H1 (cell line): ENCODE results near the gene LHFPL3. TPM values are rescaled to one million over a fixed set of nuclear protein-coding genes. Genes with fewer than 3 reads are reported as not detected.

Experiments
- CTCF ChIA-PET: fragments of 300-600 bp; sonication (Branson Sonifier 250); formaldehyde crosslinking; loops from one replicate; lab custom pipeline; 2021; ENCODE audit not compliant: partially characterized antibody; lab: Charles Lee
- POLR2A ChIA-PET: fragments of 300-600 bp; sonication (Branson Sonifier 250); formaldehyde crosslinking; loops from one replicate; lab custom pipeline; 2021; ENCODE audit warnings: inconsistent platforms; ENCODE audit not compliant: partially characterized antibody; lab: Charles Lee
- DNase-seq, 2 experiments: peaks; one replicate each; pipeline versions ENCODE4 v3.0.0 to v3.0.0-alpha.2; 2010 to 2022; ENCODE audit warnings: low spot score in 2 of 2, low read depth in 1 of 2, mixed read lengths in 1 of 2
- FAIRE-seq: peaks from 2 replicates; lab custom pipeline; 2011; peaks lifted over from hg19 to GRCh38; lab: Jason Lieb, UNC
- H2AFZ ChIP-seq: 2 replicates; pipeline ENCODE4 v1.8.1; 2012; ENCODE audit warnings: low read length, inconsistent platforms
- H2AK5ac ChIP-seq: 2 replicates; pipeline ENCODE4 v1.6.1; 2013; ENCODE audit warnings: low read depth, low read length
- H2BK120ac ChIP-seq: replicated peaks from 2 replicates; pipeline ENCODE3; 2013; ENCODE audit warnings: low read depth, low read length, inconsistent platforms
- H2BK12ac ChIP-seq: 2 replicates; pipeline ENCODE4 v1.6.1; 2013; ENCODE audit warnings: low read depth, low read length
- H2BK15ac ChIP-seq: 2 replicates; pipeline ENCODE4 v1.6.1; 2013; ENCODE audit warnings: low read length
- H2BK20ac ChIP-seq: 2 replicates; pipeline ENCODE4 v1.6.1; 2013; ENCODE audit warnings: low read length
- H2BK5ac ChIP-seq: 2 replicates; pipeline ENCODE4 v1.6.1; 2013; ENCODE audit warnings: low read depth, low read length
- H3K14ac ChIP-seq: 2 replicates; pipeline ENCODE4 v1.6.1; 2013; ENCODE audit warnings: inconsistent platforms; ENCODE audit not compliant: insufficient read length
- H3K18ac ChIP-seq: 2 replicates; pipeline ENCODE4 v1.6.1; 2013; ENCODE audit warnings: low read length; ENCODE audit errors: extremely low read depth
- H3K23ac ChIP-seq: 2 replicates; pipeline ENCODE4 v1.6.1; 2013; ENCODE audit warnings: inconsistent platforms; ENCODE audit not compliant: insufficient read length
- H3K23me2 ChIP-seq: 2 replicates; pipeline ENCODE4 v1.6.1; 2013; ENCODE audit warnings: low read depth, low read length
- H3K27ac ChIP-seq: 2 replicates; pipeline ENCODE4 v1.6.1; 2011; ENCODE audit warnings: low read depth, low read length, inconsistent platforms
- H3K27me3 ChIP-seq, 4 experiments: replicated peaks in 1 of 4; 1 replicate in 1 of 4; 2 replicates in 3 of 4; pipeline versions ENCODE4 v1.6.1 to v1.8.1; 2011 to 2013; ENCODE audit warnings: low read length in 3 of 4, mild to moderate bottlenecking in 3 of 4, inconsistent platforms in 2 of 4, mixed read lengths in 2 of 4, moderate library complexity in 1 of 4; ENCODE audit not compliant: control insufficient read depth in 3 of 4, insufficient read depth in 3 of 4; ENCODE audit errors: extremely low read depth in 1 of 4
- H3K36me3 ChIP-seq, 4 experiments: 2 replicates each; pipeline versions ENCODE4 v1.6.1 to v1.8.1; 2011 to 2013; ENCODE audit warnings: mild to moderate bottlenecking in 4 of 4, low read length in 3 of 4, moderate library complexity in 2 of 4, control low read depth in 1 of 4, inconsistent platforms in 1 of 4; ENCODE audit not compliant: insufficient read depth in 4 of 4, control insufficient read depth in 2 of 4
- H3K4ac ChIP-seq: replicated peaks from 2 replicates; pipeline ENCODE3; 2013; ENCODE audit warnings: low read length, low read depth, mixed read lengths, inconsistent platforms; ENCODE audit not compliant: insufficient read length
- H3K4me1 ChIP-seq, 4 experiments: replicated peaks in 1 of 4; 1 replicate in 1 of 4; 2 replicates in 3 of 4; pipeline versions ENCODE4 v1.6.1 to v1.8.1; 2011 to 2013; ENCODE audit warnings: low read length in 3 of 4, inconsistent platforms in 2 of 4, mixed read lengths in 1 of 4; ENCODE audit not compliant: insufficient read depth in 4 of 4, control insufficient read depth in 3 of 4
- H3K4me2 ChIP-seq, 2 experiments: 2 replicates each; pipeline versions ENCODE4 v1.6.1 to v1.8.1; 2011 to 2013; ENCODE audit warnings: low read depth in 2 of 2, low read length in 2 of 2, control low read depth in 1 of 2, inconsistent platforms in 1 of 2, mild to moderate bottlenecking in 1 of 2; ENCODE audit not compliant: insufficient read depth in 1 of 2
- H3K4me3 ChIP-seq, 4 experiments: fragments of 200-600, 300-600 bp in 1 of 4; sonication (generic), shearing (Covaris generic), sonication (Bioruptor Twin) in 1 of 4; 2 replicates each; pipeline versions ENCODE4 v1.5.1 to v1.8.1; 2011 to 2016; ENCODE audit warnings: low read length in 4 of 4, low read depth in 3 of 4, control low read depth in 2 of 4, inconsistent platforms in 2 of 4, mild to moderate bottlenecking in 2 of 4, mixed read lengths in 1 of 4, moderate library complexity in 1 of 4; ENCODE audit not compliant: insufficient read depth in 2 of 4; ENCODE audit errors: extremely low read depth in 1 of 4
- H3K56ac ChIP-seq: replicated peaks from 2 replicates; pipeline ENCODE3; 2013; ENCODE audit warnings: low read depth, mild to moderate bottlenecking, mixed read lengths, low read length, inconsistent platforms; ENCODE audit not compliant: insufficient read length
- H3K79me1 ChIP-seq: 2 replicates; pipeline ENCODE4 v1.6.1; 2013; ENCODE audit warnings: low read depth, low read length, control low read depth
- H3K79me2 ChIP-seq, 2 experiments: 2 replicates each; pipeline versions ENCODE4 v1.6.1 to v1.8.1; 2012 to 2013; ENCODE audit warnings: low read length in 2 of 2, mild to moderate bottlenecking in 2 of 2, inconsistent platforms in 1 of 2; ENCODE audit not compliant: insufficient read depth in 2 of 2, control insufficient read depth in 1 of 2
- H3K9ac ChIP-seq, 4 experiments: replicated peaks in 1 of 4; 1 replicate in 1 of 4; 2 replicates in 3 of 4; pipeline versions ENCODE4 v1.6.1 to v1.8.1; 2011 to 2013; ENCODE audit warnings: low read depth in 3 of 4, low read length in 3 of 4, control low read depth in 2 of 4, mild to moderate bottlenecking in 2 of 4, moderate library complexity in 2 of 4, inconsistent platforms in 1 of 4; ENCODE audit errors: extremely low read depth in 1 of 4
- H3K9me3 ChIP-seq, 2 experiments: 2 replicates each; pipeline versions ENCODE4 v1.6.1 to v1.8.1; 2012 to 2013; ENCODE audit warnings: mild to moderate bottlenecking in 2 of 2, moderate library complexity in 2 of 2, control low read depth in 1 of 2, inconsistent platforms in 1 of 2, low read depth in 1 of 2, low read length in 1 of 2, mixed read lengths in 1 of 2; ENCODE audit not compliant: insufficient read depth in 2 of 2
- H4K20me1 ChIP-seq, 2 experiments: replicated peaks in 1 of 2; 2 replicates each; pipeline versions ENCODE3 to v1.8.1; 2011 to 2013; ENCODE audit warnings: inconsistent platforms in 2 of 2, low read length in 2 of 2, mild to moderate bottlenecking in 1 of 2; ENCODE audit not compliant: insufficient read depth in 2 of 2, control insufficient read depth in 1 of 2
- H4K5ac ChIP-seq: 2 replicates; pipeline ENCODE4 v1.6.1; 2013; ENCODE audit warnings: low read length, low read depth, mixed read lengths, inconsistent platforms; ENCODE audit not compliant: insufficient read length
- H4K8ac ChIP-seq: 2 replicates; pipeline ENCODE4 v1.8.0; 2013; ENCODE audit warnings: mild to moderate bottlenecking, moderate library complexity, low read length, inconsistent platforms; ENCODE audit not compliant: insufficient read depth; ENCODE audit errors: extremely low read depth
- H4K91ac ChIP-seq: replicated peaks from 2 replicates; pipeline ENCODE3; 2013; ENCODE audit warnings: low read length, mixed read lengths, inconsistent platforms; ENCODE audit not compliant: insufficient read length
- EP300 ChIP-seq, 2 experiments: IDR thresholded peaks; 1 replicate in 1 of 2; 2 replicates in 1 of 2; pipeline ENCODE4 v1.6.1; 2011 to 2012; ENCODE audit warnings: low read depth in 2 of 2, low read length in 2 of 2, mild to moderate bottlenecking in 2 of 2, borderline replicate concordance in 1 of 2, inconsistent platforms in 1 of 2, moderate library complexity in 1 of 2
- GABPA ChIP-seq: IDR thresholded peaks from 2 replicates; pipeline ENCODE4 v1.6.1; 2011; ENCODE audit warnings: mild to moderate bottlenecking, low read length, moderate library complexity, borderline replicate concordance; ENCODE audit not compliant: insufficient read depth
- HDAC6 ChIP-seq: IDR thresholded peaks from one replicate; pipeline ENCODE4 v1.7.1; 2012; ENCODE audit warnings: low read depth, mild to moderate bottlenecking, inconsistent platforms, low read length, moderate library complexity
- JUND ChIP-seq: IDR thresholded peaks from 2 replicates; pipeline ENCODE4 v1.6.1; 2011; ENCODE audit warnings: mild to moderate bottlenecking, improper control_type of control experiment, low read length
- NRF1 ChIP-seq: IDR thresholded peaks from 2 replicates; pipeline ENCODE4 v1.6.1; 2011; ENCODE audit warnings: mild to moderate bottlenecking, low read depth, low read length, improper control_type of control experiment
- SAP30 ChIP-seq: fragments of 300-600 bp; sonication (generic); IDR thresholded peaks from 2 replicates; pipeline ENCODE4 v1.7.1; 2012; ENCODE audit warnings: low read length, moderate library complexity, mild to moderate bottlenecking, inconsistent platforms; ENCODE audit not compliant: insufficient read depth, insufficient replicate concordance
- SIN3A ChIP-seq, 2 experiments: IDR thresholded peaks in 1 of 2; conservative IDR thresholded peaks in 1 of 2; 2 replicates each; pipeline ENCODE4 v1.6.1; 2011 to 2012; ENCODE audit warnings: low read length in 2 of 2, improper control_type of control experiment in 1 of 2, low read depth in 1 of 2, mild to moderate bottlenecking in 1 of 2
- SIRT6 ChIP-seq: IDR thresholded peaks from one replicate; pipeline ENCODE4 v1.7.1; 2012; ENCODE audit warnings: low read length, inconsistent platforms
- SUZ12 ChIP-seq: fragments of 200-600 bp; sonication (generic); IDR thresholded peaks from 2 replicates; pipeline ENCODE4 v1.6.1; 2012; ENCODE audit warnings: mild to moderate bottlenecking, inconsistent platforms, low read length, moderate library complexity, mixed read lengths
- TAF1 ChIP-seq: IDR thresholded peaks from 2 replicates; pipeline ENCODE4 v1.6.1; 2011; ENCODE audit warnings: mild to moderate bottlenecking, low read depth, low read length
- TCF12 ChIP-seq: IDR thresholded peaks from 2 replicates; pipeline ENCODE4 v1.6.1; 2011; ENCODE audit warnings: low read depth, mild to moderate bottlenecking, low read length
- TEAD4 ChIP-seq: IDR thresholded peaks from 2 replicates; pipeline ENCODE4 v1.6.1; 2012; ENCODE audit warnings: low read depth, low read length, inconsistent platforms, mixed read lengths
- WGBS, 2 experiments: shearing (Covaris generic) in 1 of 2; methylation state at CpG; one replicate each; pipeline versions ENCODE4 v1.1.6 to v1.1.7; 2013 to 2015; ENCODE audit warnings: low lambda C conversion rate in 2 of 2, mixed read lengths in 2 of 2, inconsistent platforms in 1 of 2, low coverage in 1 of 2, missing lambda C conversion rate in 1 of 2; ENCODE audit not compliant: insufficient replicate concordance in 2 of 2, insufficient coverage in 1 of 2, insufficient read length in 1 of 2; ENCODE audit errors: extremely low coverage in 1 of 2, missing lambda C conversion rate in 1 of 2; 5-methylcytosine and 5-hydroxymethylcytosine counted together
- polyA plus RNA-seq, 7 experiments: library from polyadenylated mRNA; depleted of rRNA in 3 of 7; stranded (reverse) in 5 of 7; unstranded in 2 of 7; fragments of >200 nt in 5 of 7; fragments of 200-250 nt in 2 of 7; gene quantifications; 1 replicate in 5 of 7; 2 replicates in 1 of 7; 4 replicates in 1 of 7; pipeline versions ENCODE4 v1.2.1 to v1.2.3, GENCODE V29; 2011 to 2013; ENCODE audit warnings: missing spikeins in 2 of 7, mixed read lengths in 2 of 7
- total RNA-seq: library from RNA; stranded (reverse); fragmentation: NEBNext Ultra II Directional; extraction: Animal tissue kit (Norgen Biotek cat#: 25700); gene quantifications from 2 replicates; pipeline ENCODE4 v1.2.1, GENCODE V29; 2021
- TF ChIP-seq, protein P1 (sequence below): IDR thresholded peaks from 2 replicates; pipeline ENCODE4 v1.6.1; 2012; ENCODE audit warnings: low read length, inconsistent platforms

Gene LHFPL3
- total and polyA plus RNA-seq, 2 of the 8 experiments (the other 6 are each of a cell fraction or from before 2014, with no cell fraction given) = 0.24 to 0.50 TPM

DNA sequence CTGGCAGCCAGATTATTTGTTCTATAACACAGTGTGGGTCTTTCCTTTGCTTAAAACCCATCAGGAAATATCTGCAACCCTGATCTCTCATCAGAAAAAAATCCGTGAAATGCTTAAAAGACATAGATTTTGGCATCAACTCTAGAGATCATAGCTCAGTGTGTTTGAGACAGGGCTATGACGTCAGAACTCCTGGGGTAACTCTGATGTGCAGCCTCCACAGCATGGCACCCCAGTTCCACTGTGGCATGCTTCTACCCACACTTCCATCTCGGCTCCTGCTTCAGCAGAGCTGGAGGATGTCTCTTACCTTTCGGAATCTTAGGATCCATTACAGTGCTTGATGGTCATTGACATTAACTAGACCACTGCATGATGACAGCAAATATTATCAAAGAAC is 205.7 kb downstream of the LHFPL3 start:
- Histone ChIP-seq H4K20me1 (no peaks in the 10 kb centered on the region), H2AFZ (no peak overlapping the region), H4K91ac (no peak overlapping the region), H4K5ac (no peak overlapping the region), H2BK15ac (no peak overlapping the region), H2BK120ac (no peak overlapping the region), H3K9me3 (peaks cover 47 to 75% of the 10 kb centered on the region in 2 experiments; a peak in 2 of 4 replicates), H4K8ac (no peak overlapping the region), H3K4me1 (no peaks in the 10 kb centered on the region), H3K14ac (no peak overlapping the region), H3K4me3 (no peak overlapping the region), H3K4ac (no peak overlapping the region), H3K36me3 (no peaks in the 10 kb centered on the region), H3K27me3 (no peaks in the 10 kb centered on the region; a peak in 1 of 7 replicates), H3K18ac (no peak overlapping the region), H3K56ac (no peak overlapping the region), H3K79me1 (no peaks in the 10 kb centered on the region), H3K23me2 (no peaks in the 10 kb centered on the region), H2BK12ac (no peak overlapping the region), H3K27ac (no peak overlapping the region), H3K9ac (no peak overlapping the region), H2BK20ac (no peak overlapping the region), H3K79me2 (no peaks in the 10 kb centered on the region), H3K4me2 (no peak overlapping the region), H3K23ac (no peak overlapping the region), H2BK5ac (no peak overlapping the region), H2AK5ac (no peak overlapping the region)
- FAIRE-seq (no peak), DNase-seq (no peak)
- ChIA-PET POLR2A (no interaction called here), CTCF (interaction anchor here (1.9 kb wide), 1 partner anchor 193 kb away, joined by 4 read pairs; no protein-coding TSS in a partner anchor)
- WGBS, 2 experiments = 71% methylated on average over 4 of the region's 4 CpGs; no CpG with 5 or more reads in 1 of the 2 experiments
- TF ChIP-seq SUZ12 (no peak), TEAD4 (no peak), NRF1 (no peak), GABPA (no peak), HDAC6 (no peak), TCF12 (no peak), SIRT6 (no peak), TAF1 (no peak), JUND (no peak), SAP30 (no peak), EP300 (IDR thresholded peaks at IDR 0.05; ENCODE audit: borderline replicate concordance in 1 of 2, low read depth in 2 of 2, low read length in 2 of 2) (no peak), SIN3A (conservative IDR thresholded peaks at IDR 0.05 in 1 of 2, IDR thresholded peaks at IDR 0.05 in 1 of 2; ENCODE audit: low read depth in 1 of 2, low read length in 2 of 2) (no peak)
- TF ChIP-seq, protein P1, sequence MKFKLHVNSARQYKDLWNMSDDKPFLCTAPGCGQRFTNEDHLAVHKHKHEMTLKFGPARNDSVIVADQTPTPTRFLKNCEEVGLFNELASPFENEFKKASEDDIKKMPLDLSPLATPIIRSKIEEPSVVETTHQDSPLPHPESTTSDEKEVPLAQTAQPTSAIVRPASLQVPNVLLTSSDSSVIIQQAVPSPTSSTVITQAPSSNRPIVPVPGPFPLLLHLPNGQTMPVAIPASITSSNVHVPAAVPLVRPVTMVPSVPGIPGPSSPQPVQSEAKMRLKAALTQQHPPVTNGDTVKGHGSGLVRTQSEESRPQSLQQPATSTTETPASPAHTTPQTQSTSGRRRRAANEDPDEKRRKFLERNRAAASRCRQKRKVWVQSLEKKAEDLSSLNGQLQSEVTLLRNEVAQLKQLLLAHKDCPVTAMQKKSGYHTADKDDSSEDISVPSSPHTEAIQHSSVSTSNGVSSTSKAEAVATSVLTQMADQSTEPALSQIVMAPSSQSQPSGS = no peak
